Activated CD4-positive, CD25-positive, alpha-beta regulatory T cell (primary cell): ENCODE results near the gene MTHFR.

ENCODE experiments used
- DNase-seq, 4 experiments: peaks; one replicate each; lab custom pipeline; 2025; lab: John Stamatoyannopoulos, UW

The MTHFR gene

DNA sequence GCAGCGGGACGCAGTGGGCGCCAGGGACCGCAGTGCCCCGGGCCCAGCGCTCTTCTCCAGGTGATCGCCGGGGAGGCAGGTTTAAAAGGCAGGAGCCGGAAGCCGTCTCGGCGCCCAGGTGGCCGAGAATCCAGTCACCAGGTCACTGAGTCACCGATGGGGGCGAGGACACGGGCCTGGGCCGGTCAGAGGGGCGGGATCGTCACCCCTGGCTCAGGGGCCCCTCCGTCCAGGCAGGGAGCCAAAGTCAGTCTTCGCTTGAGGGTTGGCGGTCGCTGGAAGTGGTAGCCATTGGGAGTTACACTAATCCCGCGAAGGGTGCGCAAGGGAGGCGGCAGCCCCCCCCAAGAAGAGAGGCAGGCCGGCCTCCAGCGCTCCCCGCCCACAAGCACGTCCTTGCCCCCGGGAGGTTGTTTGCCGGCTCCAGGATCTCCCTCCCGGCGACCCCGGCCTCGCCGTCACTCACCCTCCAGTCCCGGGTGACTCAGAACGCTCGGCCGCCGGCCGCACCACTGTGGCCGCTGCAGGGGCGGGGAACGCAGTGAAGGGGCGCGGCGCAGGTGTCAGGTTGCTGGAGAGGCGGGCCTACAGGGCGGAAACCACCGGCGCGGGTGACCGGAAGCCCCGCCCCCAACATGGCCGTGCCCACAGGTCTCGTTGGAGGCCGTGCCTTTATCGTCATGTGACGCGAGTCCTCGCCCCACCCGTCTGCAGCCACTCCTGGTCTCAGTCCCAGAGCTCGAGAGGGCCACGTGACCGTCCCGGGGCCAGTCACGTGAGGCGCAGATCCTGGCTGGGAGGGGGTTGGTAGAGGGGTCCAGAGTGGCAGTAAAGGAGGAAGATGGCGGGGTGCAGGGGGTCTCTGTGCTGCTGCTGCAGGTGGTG lies at the start of gene MTHFR, which contains the start of gene CLCN6:
Gene MTHFR (minus strand): TSS at position 543 of the 885 bp plus-strand sequence. CDS start 2,848 bp downstream, outside the sequence.
Gene CLCN6 (plus strand): TSS at position 770 of the 885 bp plus-strand sequence. CDS start 72 bp downstream, at position 842.
- peak; percentile 93 to 97 (median 95) for DNase-seq

DNA sequence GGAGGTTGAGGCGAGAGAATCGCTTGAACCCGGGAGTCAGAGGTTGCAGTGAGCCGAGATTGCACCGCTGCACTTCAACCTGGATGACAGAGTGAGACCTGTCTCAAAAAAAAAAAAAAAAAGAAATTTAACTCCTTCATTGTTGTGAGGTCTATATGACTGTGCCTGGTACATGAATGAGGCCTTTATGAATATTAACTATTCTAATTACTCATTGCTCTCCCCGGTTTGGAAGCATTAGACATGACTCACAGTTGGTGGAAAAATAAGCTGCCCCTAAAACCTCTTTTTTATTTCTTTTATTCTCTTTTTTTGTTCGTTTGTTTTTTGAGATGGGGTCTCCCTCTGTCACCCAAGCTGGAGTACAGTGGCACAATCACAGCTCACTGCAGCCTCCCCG lies 49.7 kb upstream of the MTHFR start:
- DNase-seq: no peak

- DNase-seq: no peak
These were observed 48.8 kb upstream of the MTHFR start for GRCh38 chr1:11854519-11854918.

- no peak for DNase-seq
These were observed 45.4 kb upstream of the MTHFR start for GRCh38 chr1:11851180-11851579.

DNA sequence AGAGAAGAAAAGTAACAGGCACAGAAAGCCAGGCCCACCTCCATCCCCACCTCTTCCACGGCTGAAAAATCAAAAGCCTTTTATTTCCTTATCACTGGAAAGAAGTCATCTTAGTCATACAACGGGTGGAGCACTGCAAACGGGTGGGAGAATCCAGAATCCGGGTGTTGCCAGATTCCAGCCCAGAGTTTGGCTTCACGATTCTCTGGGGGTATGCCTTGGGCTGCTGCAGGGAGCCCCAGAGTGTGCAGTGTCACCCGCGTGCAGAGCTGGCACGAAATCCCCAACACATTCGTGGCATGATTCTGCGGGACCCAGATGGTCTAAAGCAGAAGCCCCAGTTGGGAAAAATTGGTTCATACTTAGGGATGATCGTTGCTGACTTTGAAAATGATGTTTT lies 44.4 kb upstream of the MTHFR start:
- no peak for DNase-seq

GRCh38 chr1:11848373-11848700 lies 42.6 kb upstream of the MTHFR start:
- no peak for DNase-seq

- DNase-seq: no peak
These were observed 42.1 kb upstream of the MTHFR start, which contains the start of gene NPPA for GRCh38 chr1:11847667-11848372. NPPA (minus strand) TSS chr1:11847783; CDS start chr1:11847684, 99 bp downstream.

DNA sequence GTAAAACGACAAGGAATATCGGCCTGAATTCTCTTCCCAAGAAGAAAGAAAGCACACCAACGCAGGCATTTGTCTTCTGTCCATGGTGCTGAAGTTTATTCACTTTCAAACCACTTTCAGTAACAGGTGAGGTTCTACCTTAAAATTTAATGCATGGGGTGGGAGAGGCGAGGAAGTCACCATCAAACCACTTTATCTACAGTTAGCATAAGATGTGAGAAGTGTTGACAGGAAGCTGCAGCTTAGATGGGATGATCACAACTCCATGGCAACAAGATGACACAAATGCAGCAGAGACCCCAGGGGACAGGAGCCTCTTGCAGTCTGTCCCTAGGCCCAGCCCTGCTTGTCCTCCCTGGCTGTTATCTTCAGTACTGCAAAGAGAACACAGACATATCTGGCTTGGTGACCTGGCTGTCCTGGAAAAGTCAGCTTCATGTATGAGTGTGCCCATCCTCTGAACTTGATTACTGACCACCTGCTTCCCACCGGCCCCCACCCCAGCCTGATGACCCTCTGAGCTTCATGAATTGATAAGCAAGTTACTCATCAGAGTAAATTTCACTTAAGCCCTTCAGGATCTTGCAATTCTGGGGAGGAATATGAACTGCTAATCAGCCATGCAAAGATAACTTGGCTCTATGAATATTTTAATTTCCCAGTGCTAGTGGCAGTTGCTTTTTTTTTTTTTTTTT lies 40.0 kb upstream of the MTHFR start:
- no peak for DNase-seq

GRCh38 chr1:11842154-11843041 lies 36.6 kb upstream of the MTHFR start:
- DNase-seq: no peak

- no peak for DNase-seq
These were observed 35.7 kb upstream of the MTHFR start for GRCh38 chr1:11841245-11842153.

DNA sequence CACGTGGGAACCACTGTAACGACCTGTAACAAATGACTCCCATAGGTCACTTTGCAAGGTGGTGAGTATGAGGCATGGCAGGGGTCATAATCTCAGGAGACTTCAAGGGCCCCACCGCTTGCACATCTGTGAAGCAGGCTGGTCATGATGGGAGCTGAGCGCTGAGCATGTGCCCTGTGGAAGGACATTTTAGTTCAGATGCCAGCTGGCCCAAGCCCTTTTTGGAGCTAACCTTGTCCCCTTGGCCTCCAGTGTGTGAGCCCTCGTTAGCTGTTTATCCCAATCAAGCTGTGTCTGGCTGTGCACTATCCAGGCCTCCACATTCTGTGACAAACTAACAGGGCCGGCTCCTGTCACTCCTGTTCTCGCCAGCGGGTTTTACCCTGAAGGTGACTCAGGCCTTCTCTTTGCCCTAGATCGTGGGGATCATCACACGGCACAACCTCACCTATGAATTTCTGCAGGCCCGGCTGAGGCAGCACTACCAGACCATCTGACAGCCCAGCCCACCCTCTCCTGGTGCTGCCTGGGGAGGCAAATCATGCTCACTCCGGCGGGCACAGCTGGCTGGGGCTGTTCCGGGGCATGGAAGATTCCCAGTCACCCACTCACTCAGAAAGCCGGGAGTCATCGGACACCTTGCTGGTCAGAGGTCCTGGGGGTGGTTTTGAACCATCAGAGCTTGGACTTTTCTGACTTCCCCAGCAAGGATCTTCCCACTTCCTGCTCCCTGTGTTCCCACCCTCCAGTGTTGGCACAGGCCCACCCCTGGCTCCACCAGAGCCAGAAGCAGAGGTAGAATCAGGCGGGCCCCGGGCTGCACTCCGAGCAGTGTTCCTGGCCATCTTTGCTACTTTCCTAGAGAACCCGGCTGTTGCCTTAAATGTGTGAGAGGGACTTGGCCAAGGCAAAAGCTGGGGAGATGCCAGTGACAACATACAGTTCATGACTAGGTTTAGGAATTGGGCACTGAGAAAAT lies 34.3 kb upstream of the MTHFR start:
- no peak for DNase-seq

- DNase-seq: peak; percentile 32 to 64 (median 56)
These were observed 32.8 kb upstream of the MTHFR start for GRCh38 chr1:11838349-11839272.

DNA sequence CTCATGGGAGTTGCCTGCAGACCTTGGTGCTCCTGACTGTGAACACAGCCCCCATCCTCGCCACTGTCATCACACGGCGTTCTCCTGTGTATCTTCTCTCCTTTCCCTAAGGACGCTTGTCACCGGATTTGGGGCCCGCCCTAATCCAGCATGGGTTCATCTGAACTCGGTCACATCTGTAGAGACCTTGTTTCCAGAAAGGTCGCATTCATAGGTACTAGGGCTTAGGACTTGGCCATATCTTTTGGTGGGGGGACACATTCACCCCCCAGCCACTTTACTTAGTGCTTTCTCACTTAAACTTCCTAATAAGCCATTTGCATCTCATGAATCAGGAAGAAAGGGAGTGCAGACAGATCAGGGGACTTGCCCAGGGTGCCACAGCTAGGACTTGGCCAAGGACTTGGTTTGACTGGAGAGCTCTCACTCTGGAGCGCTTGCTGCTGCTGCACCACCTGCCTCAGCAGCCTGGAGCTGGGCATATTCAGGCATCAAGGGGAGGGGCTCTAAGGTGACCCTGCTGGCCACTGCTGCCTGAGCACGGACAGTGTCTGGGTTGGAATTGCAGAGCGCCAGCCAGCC lies 32.1 kb upstream of the MTHFR start:
- DNase-seq: no peak

GRCh38 chr1:11836955-11837766 lies 31.4 kb upstream of the MTHFR start:
- no peak for DNase-seq

- DNase-seq: no peak
These were observed 29.9 kb upstream of the MTHFR start for GRCh38 chr1:11835441-11836225.

DNA sequence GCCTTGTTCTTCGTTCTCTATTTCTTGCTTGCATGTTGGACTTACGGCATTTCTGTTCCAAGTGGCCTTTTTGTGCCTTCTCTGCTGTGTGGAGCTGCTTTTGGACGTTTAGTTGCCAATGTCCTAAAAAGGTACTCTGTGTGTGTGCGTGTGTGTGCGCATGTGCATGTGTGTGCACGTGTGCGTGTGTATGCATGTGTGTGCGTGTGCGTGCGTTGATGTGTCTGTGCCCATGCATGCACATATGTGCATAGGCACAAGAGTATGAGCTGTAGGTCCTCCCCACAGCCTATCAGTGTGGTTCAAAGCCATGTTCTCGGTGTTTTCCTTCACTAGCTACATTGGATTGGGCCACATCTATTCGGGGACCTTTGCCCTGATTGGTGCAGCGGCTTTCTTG lies 28.1 kb upstream of the MTHFR start:
- no peak for DNase-seq
